ENCODE results near the gene DSCAML1. TPM values are rescaled to one million over a fixed set of nuclear protein-coding genes. Genes with fewer than 3 reads are reported as not detected.

The DSCAML1 gene
- total RNA-seq, 1 donor from 2014 or later: 2.5 TPM

DNA sequence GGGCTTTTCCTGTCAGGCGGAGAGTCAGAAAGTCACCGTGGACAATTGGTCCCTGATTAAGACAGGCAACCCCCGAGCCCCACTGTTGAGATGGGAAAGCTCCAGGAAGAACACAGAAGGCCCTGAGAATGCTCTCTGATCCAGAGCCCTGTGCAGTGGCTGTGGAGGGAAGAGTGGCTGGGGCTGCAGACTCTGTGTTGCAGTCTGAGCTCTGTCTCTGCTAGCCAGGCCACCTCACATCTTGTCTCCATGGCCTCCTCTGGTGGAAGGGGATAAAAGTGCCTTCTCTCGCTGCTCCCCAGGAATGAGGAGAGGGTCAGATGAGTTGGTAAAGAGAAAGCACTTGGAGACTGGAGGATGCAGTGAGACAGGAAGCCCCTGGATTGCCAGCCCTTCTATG lies 328.1 kb downstream of the DSCAML1 start:
- H3K36me3 Mint-ChIP-seq: no peaks in the 10 kb centered on the region
- TF ChIP-seq, protein P1, sequence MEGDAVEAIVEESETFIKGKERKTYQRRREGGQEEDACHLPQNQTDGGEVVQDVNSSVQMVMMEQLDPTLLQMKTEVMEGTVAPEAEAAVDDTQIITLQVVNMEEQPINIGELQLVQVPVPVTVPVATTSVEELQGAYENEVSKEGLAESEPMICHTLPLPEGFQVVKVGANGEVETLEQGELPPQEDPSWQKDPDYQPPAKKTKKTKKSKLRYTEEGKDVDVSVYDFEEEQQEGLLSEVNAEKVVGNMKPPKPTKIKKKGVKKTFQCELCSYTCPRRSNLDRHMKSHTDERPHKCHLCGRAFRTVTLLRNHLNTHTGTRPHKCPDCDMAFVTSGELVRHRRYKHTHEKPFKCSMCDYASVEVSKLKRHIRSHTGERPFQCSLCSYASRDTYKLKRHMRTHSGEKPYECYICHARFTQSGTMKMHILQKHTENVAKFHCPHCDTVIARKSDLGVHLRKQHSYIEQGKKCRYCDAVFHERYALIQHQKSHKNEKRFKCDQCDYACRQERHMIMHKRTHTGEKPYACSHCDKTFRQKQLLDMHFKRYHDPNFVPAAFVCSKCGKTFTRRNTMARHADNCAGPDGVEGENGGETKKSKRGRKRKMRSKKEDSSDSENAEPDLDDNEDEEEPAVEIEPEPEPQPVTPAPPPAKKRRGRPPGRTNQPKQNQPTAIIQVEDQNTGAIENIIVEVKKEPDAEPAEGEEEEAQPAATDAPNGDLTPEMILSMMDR (IDR thresholded peaks at IDR 0.05; ENCODE audit: unreplicated experiment): no peak
- no peak for DNase-seq (ENCODE audit: low spot score in 2 of 2, unreplicated experiment in 2 of 2)
- no peak overlapping the region for H3K27ac Mint-ChIP-seq
- H3K9me3 Mint-ChIP-seq: peaks cover 3% of the 10 kb centered on the region
- peaks cover 74% of the 10 kb centered on the region for H3K27me3 Mint-ChIP-seq (ENCODE audit: low read depth)
- no peaks in the 10 kb centered on the region for H3K4me1 Mint-ChIP-seq
- no peak overlapping the region for H3K4me3 Mint-ChIP-seq

DNA sequence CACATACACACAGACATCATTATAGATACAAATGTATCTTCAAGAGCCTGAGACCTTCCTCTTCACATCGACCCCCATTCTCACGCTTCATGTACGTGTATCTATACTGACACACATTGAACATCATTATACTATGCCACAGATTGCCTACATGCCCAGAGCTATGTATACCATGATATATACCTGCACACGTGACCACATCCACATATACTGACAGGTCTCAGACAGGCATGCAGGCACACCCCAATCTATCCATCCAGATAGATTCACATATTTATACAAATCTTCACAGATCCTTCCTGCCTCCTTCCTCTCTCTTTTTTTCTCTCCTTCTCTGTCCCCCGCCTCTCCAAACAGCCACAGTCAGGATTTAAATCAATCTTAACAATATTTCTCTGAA lies 329.2 kb downstream of the DSCAML1 start:
- TF ChIP-seq, protein P1 (IDR thresholded peaks at IDR 0.05; ENCODE audit: unreplicated experiment): no peak
- H3K27ac Mint-ChIP-seq: no peak overlapping the region

DNA sequence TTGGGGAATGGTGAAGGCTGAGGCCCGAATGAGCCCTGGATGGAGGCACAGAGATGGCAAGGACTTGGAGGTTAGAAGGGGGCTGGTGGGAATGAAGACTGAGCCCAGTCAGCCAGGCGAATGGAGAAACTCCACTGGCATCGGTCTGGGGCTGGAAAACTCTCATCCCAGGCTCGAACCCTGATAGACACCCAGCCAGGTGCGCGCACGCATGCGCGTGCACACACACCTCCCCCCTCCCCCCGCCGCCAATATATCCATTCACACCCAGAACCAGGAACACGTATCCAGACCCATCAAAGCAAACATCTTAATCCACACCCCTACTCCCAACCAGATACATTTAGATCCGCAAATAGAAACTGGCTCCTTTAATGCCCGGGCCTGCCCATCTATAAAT lies 330.1 kb downstream of the DSCAML1 start:
- H3K27me3 Mint-ChIP-seq (ENCODE audit: low read depth): peaks cover 69% of the 10 kb centered on the region
- no peak for DNase-seq (ENCODE audit: low spot score in 2 of 2, unreplicated experiment in 2 of 2)
- H3K4me3 Mint-ChIP-seq: no peak overlapping the region
- no peaks in the 10 kb centered on the region for H3K36me3 Mint-ChIP-seq
- H3K4me1 Mint-ChIP-seq: no peaks in the 10 kb centered on the region
- TF ChIP-seq, protein P1 (IDR thresholded peaks at IDR 0.05; ENCODE audit: unreplicated experiment): no peak
- peaks cover 3% of the 10 kb centered on the region for H3K9me3 Mint-ChIP-seq
- no peak overlapping the region for H3K27ac Mint-ChIP-seq

More for the DNA sequence above, 329.2 kb downstream of the DSCAML1 start:
- no peak for DNase-seq (ENCODE audit: low spot score in 2 of 2, unreplicated experiment in 2 of 2)
- H3K4me1 Mint-ChIP-seq: no peaks in the 10 kb centered on the region
- peaks cover 3% of the 10 kb centered on the region for H3K9me3 Mint-ChIP-seq
- peaks cover 71% of the 10 kb centered on the region for H3K27me3 Mint-ChIP-seq (ENCODE audit: low read depth)
- no peak overlapping the region for H3K4me3 Mint-ChIP-seq
- no peaks in the 10 kb centered on the region for H3K36me3 Mint-ChIP-seq

- Mint-ChIP-seq H3K4me1 (no peaks in the 10 kb centered on the region), H3K4me3 (no peak overlapping the region), H3K9me3 (no peaks in the 10 kb centered on the region), H3K36me3 (no peaks in the 10 kb centered on the region), H3K27me3 (ENCODE audit: low read depth) (peaks cover 64% of the 10 kb centered on the region), H3K27ac (no peak overlapping the region)
- TF ChIP-seq, protein P1 (IDR thresholded peaks at IDR 0.05; ENCODE audit: unreplicated experiment): no peak
- DNase-seq (ENCODE audit: low spot score in 2 of 2, unreplicated experiment in 2 of 2): no peak
Measured at GRCh38 chr11:117465236-117465997, 331.6 kb downstream of the DSCAML1 start.

GRCh38 chr11:117464778-117465177 lies 332.2 kb downstream of the DSCAML1 start:
- TF ChIP-seq, protein P1 (IDR thresholded peaks at IDR 0.05; ENCODE audit: unreplicated experiment): no peak
- no peaks in the 10 kb centered on the region for H3K36me3 Mint-ChIP-seq
- H3K4me1 Mint-ChIP-seq: no peaks in the 10 kb centered on the region
- H3K27ac Mint-ChIP-seq: no peak overlapping the region
- no peak overlapping the region for H3K4me3 Mint-ChIP-seq
- H3K27me3 Mint-ChIP-seq (ENCODE audit: low read depth): peaks cover 62% of the 10 kb centered on the region
- H3K9me3 Mint-ChIP-seq: no peaks in the 10 kb centered on the region
- DNase-seq (ENCODE audit: low spot score in 2 of 2, unreplicated experiment in 2 of 2): no peak
